Cardiac ventricle fibroblast (primary cell): Measurements from ENCODE around the gene GNMT. TPM values are rescaled to one million over a fixed set of nuclear protein-coding genes. Genes with fewer than 3 reads are reported as not detected.

Experiments
- total RNA-seq: library from RNA; depleted of rRNA; stranded (reverse); fragments of >200 nt; gene quantifications from 2 replicates; pipeline ENCODE4 v1.2.3, GENCODE V29; 2015

The GNMT gene
- total RNA-seq, result not detected in 2 replicates

DNA sequence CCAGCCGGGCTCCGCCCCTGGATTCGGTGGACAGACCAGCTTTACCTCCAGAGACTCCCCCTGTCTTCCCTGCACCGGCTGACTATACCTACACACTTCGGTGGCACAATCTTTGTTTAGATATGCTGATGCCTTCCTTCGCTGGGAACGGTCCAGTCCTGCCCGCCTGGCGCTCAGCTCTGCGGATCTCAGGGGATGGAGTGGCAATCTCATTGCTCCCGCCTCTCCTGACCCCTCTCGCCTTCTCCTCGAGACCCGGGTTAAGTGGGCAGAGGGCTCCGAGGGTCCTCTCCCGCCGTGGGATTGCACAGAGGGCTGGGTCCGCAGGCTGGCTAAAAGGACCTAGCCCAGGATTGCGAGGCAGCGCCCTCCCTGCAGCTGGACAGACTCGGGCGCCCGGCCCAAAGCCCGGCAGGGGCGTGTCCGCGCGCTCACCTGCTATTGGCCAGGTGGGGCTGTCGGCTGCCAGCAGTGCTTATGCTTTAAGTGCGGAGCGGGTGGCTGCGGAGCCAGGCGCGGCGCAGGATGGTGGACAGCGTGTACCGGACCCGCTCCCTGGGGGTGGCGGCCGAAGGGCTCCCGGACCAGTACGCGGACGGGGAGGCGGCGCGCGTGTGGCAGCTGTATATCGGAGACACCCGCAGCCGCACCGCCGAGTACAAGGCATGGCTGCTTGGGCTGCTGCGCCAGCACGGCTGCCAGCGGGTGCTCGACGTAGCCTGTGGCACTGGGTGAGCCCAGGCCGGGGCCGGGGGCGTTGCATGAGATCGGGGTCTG lies at the start of gene GNMT:
TSS of gene GNMT (plus strand) at position 512 of the 777 bp plus-strand sequence. CDS start at position 526, 14 bp downstream.

DNA sequence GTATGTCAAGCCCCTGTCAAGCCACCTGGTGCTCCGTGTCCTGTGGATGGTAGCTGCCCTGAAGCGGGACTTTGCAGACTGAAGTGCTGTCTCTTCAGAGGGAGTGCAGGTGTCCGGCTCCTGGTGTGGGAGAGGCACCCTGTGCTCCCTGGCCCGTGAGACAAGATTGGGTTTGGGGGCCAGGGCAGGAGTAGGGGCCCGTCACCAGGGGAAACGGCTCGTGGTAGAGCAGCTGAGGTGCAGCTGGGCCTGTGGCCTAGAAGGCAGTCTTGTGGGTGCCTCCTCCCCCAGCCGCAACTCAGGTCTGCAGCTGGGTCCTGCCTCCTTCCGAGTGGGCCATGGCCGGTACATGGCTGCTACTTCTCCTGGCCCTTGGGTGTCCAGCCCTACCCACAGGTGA lies 44.8 kb upstream of the GNMT start, which contains the start of gene PTCRA:
TSS of gene PTCRA (plus strand) at position 322 of the 400 bp plus-strand sequence. CDS start at position 339, 17 bp downstream.

DNA sequence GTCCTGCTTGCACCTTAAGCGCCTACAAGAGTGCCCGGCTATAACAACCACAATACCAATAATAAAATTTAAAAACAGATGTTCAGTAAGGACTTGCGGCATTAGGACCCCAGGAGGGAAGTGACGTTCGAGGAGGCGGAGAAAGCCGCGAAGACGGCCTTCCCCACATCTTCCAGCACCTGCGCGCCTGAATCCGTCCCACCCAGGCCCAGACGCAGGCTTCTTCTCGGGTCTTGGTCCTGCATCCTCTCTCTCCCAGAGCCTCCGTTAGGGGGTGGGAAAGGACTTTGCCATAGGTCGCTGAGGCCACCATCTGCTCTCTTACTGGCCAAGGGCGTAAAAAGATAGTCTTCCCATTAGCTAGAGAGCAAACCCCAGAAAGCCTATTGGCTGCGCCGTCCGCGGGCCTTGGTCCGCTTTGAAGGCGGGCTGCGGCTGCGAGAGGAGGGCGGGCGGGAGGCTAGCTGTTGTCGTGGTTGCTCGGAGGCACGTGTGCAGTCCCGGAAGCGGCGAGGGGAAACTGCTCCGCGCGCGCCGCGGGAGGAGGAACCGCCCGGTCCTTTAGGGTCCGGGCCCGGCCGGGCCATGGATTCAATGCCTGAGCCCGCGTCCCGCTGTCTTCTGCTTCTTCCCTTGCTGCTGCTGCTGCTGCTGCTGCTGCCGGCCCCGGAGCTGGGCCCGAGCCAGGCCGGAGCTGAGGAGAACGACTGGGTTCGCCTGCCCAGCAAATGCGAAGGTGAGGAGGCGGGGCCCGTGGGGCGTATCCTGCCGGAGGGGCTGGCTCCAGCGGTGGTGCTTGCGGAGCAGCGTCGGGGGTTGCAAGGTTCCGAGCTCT lies 31.4 kb upstream of the GNMT start, which contains the start of gene CNPY3:
TSS of gene CNPY3 (plus strand) at position 495 of the 835 bp plus-strand sequence. CDS start at position 586, 91 bp downstream.

DNA sequence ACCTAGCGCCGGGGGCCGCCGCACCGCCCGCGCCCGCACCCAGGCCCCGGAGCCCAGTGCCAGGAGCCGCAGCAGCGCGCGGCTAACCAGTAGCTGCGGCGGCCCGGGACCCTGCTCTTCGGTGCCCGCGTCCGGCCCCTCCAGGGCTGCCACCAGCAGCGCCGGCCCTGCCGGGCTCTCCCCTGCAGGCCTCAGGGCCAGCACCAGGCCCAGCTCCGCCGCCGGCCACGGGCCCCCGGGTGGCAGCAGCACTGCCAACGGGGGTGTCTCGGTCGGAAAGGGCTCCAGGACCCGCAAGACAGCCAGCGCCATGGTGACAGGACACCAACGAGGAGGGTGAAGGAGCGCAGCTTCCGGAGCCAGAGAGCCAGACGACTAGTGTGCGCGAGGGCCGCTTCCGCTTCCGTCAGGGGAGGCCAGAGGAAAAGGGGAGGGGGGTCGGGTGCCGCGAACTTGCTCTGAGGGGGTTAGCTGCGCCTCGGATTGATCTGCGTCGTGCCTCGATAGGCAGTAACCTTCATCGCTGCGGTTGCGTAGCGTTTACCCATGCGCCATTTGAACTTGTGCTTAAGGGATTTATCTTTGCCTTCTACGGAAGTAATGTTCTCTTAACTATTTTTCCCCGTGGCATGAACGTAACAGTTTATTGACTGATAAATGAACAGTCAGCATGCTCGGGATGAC lies 18.4 kb downstream of the GNMT start, which contains the start of gene PEX6:
TSS of gene PEX6 (minus strand) at position 343 of the 684 bp plus-strand sequence. CDS start at position 312, 31 bp downstream.

DNA sequence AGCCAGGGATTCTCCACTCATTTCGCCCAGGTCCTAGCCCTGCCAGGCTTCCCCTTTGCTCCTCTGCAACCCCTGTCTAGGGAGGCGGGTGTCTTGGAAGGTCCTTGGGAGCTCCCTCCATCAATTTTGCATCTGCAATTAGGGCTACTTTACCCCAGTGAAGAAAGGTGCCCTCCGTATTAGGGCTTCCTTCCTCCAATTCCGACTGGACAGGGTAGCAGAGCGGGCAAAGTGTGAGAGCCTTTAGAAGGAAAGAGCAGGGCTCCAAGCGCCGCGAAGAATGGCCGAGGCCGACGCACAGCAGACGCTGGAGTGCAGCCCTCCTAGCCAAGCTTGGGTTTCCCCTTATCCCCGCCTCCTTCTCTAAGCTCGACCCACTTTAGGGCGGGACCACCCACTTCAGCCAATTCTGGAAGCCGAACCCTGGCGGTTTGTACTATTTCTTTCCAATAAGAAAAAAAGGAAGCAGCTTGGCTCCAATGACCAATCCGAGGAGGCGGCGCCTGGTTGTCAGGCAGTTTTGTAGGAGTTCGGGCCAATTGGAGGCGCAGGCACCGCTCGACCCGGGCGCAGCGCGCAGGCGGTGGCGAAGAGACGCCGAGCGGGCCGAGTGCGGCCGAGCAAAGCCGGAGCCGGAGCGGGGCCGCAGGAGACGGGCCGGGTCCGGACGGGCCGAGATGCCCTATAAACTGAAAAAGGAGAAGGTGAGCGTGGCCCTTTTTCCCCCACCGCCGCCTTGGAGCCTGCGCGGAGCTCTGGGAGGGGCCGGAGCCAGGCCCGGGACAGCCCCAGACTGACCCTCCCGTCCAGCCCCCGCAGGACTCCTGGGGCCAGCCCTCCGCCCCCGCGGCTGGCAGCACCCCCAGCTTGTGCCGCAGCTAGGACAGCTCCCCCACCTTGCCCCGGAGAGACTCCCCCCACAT lies 23.7 kb downstream of the GNMT start, which contains the start of gene PPP2R5D:
TSS of gene PPP2R5D (plus strand) at position 570 of the 923 bp plus-strand sequence. CDS start at position 678, 108 bp downstream.

Other genes starting within 250 kb of the GNMT start
- gene PRPH2, start 238.2 kb upstream of the GNMT start, total RNA-seq, result 0.12 and 0.24 TPM in 2 replicates
- gene TBCC, start 214.7 kb upstream of the GNMT start, total RNA-seq, result 27.8 and 38.4 TPM in 2 replicates
- gene BICRAL, start 178.7 kb upstream of the GNMT start, total RNA-seq, result 6.6 and 7.0 TPM in 2 replicates
- gene RPL7L1, start 81.1 kb upstream of the GNMT start, total RNA-seq, result 77.8 and 97.9 TPM in 2 replicates
- not detected in 2 replicates for gene PTCRA, start 44.7 kb upstream of the GNMT start, total RNA-seq
- gene CNPY3, start 31.3 kb upstream of the GNMT start, total RNA-seq, result 25.5 and 27.7 TPM in 2 replicates
- 20.8 and 21.8 TPM in 2 replicates for gene PEX6, start 18.4 kb downstream of the GNMT start, total RNA-seq
- gene PPP2R5D, start 23.8 kb downstream of the GNMT start, total RNA-seq, result 31.8 TPM in 2 replicates
- gene MEA1, start 53.2 kb downstream of the GNMT start, total RNA-seq, result 54.0 and 61.1 TPM in 2 replicates
- 75.7 and 92.5 TPM in 2 replicates for gene KLHDC3, start 53.5 kb downstream of the GNMT start, total RNA-seq
- 40.7 and 63.8 TPM in 2 replicates for gene RRP36, start 60.9 kb downstream of the GNMT start, total RNA-seq
- gene CUL7, start 93.1 kb downstream of the GNMT start, total RNA-seq, result 33.3 and 36.4 TPM in 2 replicates
- gene MRPL2, start 98.7 kb downstream of the GNMT start, total RNA-seq, result 14.2 and 26.8 TPM in 2 replicates
- gene KLC4, start 98.9 kb downstream of the GNMT start, total RNA-seq, result 9.9 and 11.0 TPM in 2 replicates
- gene PTK7, start 115.6 kb downstream of the GNMT start, total RNA-seq, result 110 and 119 TPM in 2 replicates
- gene SRF, start 210.5 kb downstream of the GNMT start, total RNA-seq, result 14.1 and 16.3 TPM in 2 replicates
- gene CUL9, start 221.4 kb downstream of the GNMT start, total RNA-seq, result 12.7 and 17.2 TPM in 2 replicates